Adipocyte (in vitro differentiated cells): Measurements from ENCODE around the gene SLC36A1.
"Not testable (repeated sequence)": the region's sequence is repeated elsewhere in the genome, so short reads cannot be mapped to it uniquely, and the experiment has no call there.

Experiments
- DNase-seq: peaks from one replicate; pipeline ENCODE4 v3.0.0-alpha.2; 2015; ENCODE audit warnings: low read depth
- H3K27me3 ChIP-seq: replicated peaks from 2 replicates; pipeline ENCODE4 v1.7.0; 2013; ENCODE audit warnings: mild to moderate bottlenecking, low read length, moderate library complexity; ENCODE audit not compliant: control insufficient read depth, insufficient read depth
- H3K36me3 ChIP-seq: 2 replicates; pipeline ENCODE4 v1.7.0; 2013; ENCODE audit warnings: low read length, mild to moderate bottlenecking, moderate library complexity; ENCODE audit not compliant: control insufficient read depth, insufficient read depth, severe bottlenecking
- H3K4me1 ChIP-seq: 2 replicates; pipeline ENCODE4 v1.7.0; 2013; ENCODE audit warnings: mild to moderate bottlenecking, low read length, moderate library complexity; ENCODE audit not compliant: control insufficient read depth, insufficient read depth
- H3K4me3 ChIP-seq: 2 replicates; pipeline ENCODE4 v1.7.0; 2013; ENCODE audit warnings: mild to moderate bottlenecking, low read length, moderate library complexity
- H3K9ac ChIP-seq: 2 replicates; pipeline ENCODE4 v1.7.0; 2013; ENCODE audit warnings: mild to moderate bottlenecking, low read length, moderate library complexity
- H3K9me3 ChIP-seq: 2 replicates; pipeline ENCODE4 v1.7.0; 2013; ENCODE audit warnings: mild to moderate bottlenecking, low read length, moderate library complexity; ENCODE audit not compliant: control insufficient read depth

The SLC36A1 gene

GRCh38 chr5:151447174-151448037 lies at the start of gene SLC36A1:
Gene SLC36A1, plus strand, starts transcription at chr5:151447603. Its CDS starts 11,190 bp downstream, at chr5:151458793.
- Histone ChIP-seq H3K36me3 (no peaks in the 10 kb centered on the region), H3K4me1 (peaks cover 25% of the 10 kb centered on the region), H3K9ac (peak within 1 kb of the TSS; percentile 92), H3K4me3 (peak within 1 kb of the TSS; percentile 99), H3K27me3 (no peaks in the 10 kb centered on the region), H3K9me3 (peaks cover 4% of the 10 kb centered on the region)
- peak; percentile 98 for DNase-seq

GRCh38 chr5:151405334-151406160 lies 41.9 kb upstream of the SLC36A1 start:
- no peak for DNase-seq
- no peaks in the 10 kb centered on the region for H3K27me3 ChIP-seq
- peaks cover 10% of the 10 kb centered on the region for H3K9me3 ChIP-seq
- H3K4me3 ChIP-seq, result no peak overlapping the region
- no peaks in the 10 kb centered on the region for H3K36me3 ChIP-seq
- no peaks in the 10 kb centered on the region for H3K4me1 ChIP-seq
- H3K9ac ChIP-seq, result no peak overlapping the region

GRCh38 chr5:151406322-151406947 lies 41.0 kb upstream of the SLC36A1 start:
- Histone ChIP-seq H3K27me3 (peaks cover 8% of the 10 kb centered on the region), H3K4me3 (no peak overlapping the region), H3K9ac (no peak overlapping the region), H3K36me3 (no peaks in the 10 kb centered on the region), H3K9me3 (peaks cover 4% of the 10 kb centered on the region), H3K4me1 (no peaks in the 10 kb centered on the region)
- peak; percentile 22 for DNase-seq

GRCh38 chr5:151408591-151409230 lies 38.7 kb upstream of the SLC36A1 start:
- DNase-seq, result no peak

GRCh38 chr5:151413800-151414199 lies 33.6 kb upstream of the SLC36A1 start:
- peaks cover 22% of the 10 kb centered on the region for H3K9me3 ChIP-seq
- DNase-seq, result no peak
- H3K9ac ChIP-seq, result no peak overlapping the region
- H3K36me3 ChIP-seq, result no peaks in the 10 kb centered on the region
- no peaks in the 10 kb centered on the region for H3K4me1 ChIP-seq
- H3K27me3 ChIP-seq, result peaks cover 33% of the 10 kb centered on the region
- no peak overlapping the region for H3K4me3 ChIP-seq

More at GRCh38 chr5:151408591-151409230, 38.7 kb upstream of the SLC36A1 start:
- Histone ChIP-seq H3K27me3 (peaks cover 21% of the 10 kb centered on the region), H3K9me3 (no peaks in the 10 kb centered on the region), H3K36me3 (no peaks in the 10 kb centered on the region), H3K4me1 (no peaks in the 10 kb centered on the region), H3K4me3 (no peak overlapping the region), H3K9ac (no peak overlapping the region)

- Histone ChIP-seq H3K4me3 (no peak overlapping the region), H3K9me3 (peaks cover 22% of the 10 kb centered on the region), H3K27me3 (peaks cover 33% of the 10 kb centered on the region), H3K36me3 (no peaks in the 10 kb centered on the region), H3K4me1 (no peaks in the 10 kb centered on the region), H3K9ac (no peak overlapping the region)
- DNase-seq, result no peak
These were observed 32.9 kb upstream of the SLC36A1 start for GRCh38 chr5:151414536-151414935.

GRCh38 chr5:151417712-151418111 lies 29.7 kb upstream of the SLC36A1 start:
- Histone ChIP-seq H3K36me3 (no peaks in the 10 kb centered on the region), H3K27me3 (peaks cover 16% of the 10 kb centered on the region), H3K9ac (no peak overlapping the region), H3K4me1 (no peaks in the 10 kb centered on the region), H3K4me3 (no peak overlapping the region), H3K9me3 (peaks cover 22% of the 10 kb centered on the region)
- DNase-seq, result no peak

- Histone ChIP-seq H3K9me3 (peaks cover 22% of the 10 kb centered on the region), H3K4me3 (no peak overlapping the region), H3K27me3 (peaks cover 12% of the 10 kb centered on the region), H3K4me1 (no peaks in the 10 kb centered on the region), H3K9ac (no peak overlapping the region), H3K36me3 (no peaks in the 10 kb centered on the region)
- no peak for DNase-seq
These were observed 27.3 kb upstream of the SLC36A1 start for GRCh38 chr5:151420127-151420526.

GRCh38 chr5:151424892-151425523 lies 22.4 kb upstream of the SLC36A1 start:
- Histone ChIP-seq H3K9ac (no peak overlapping the region), H3K9me3 (no peaks in the 10 kb centered on the region), H3K36me3 (no peaks in the 10 kb centered on the region), H3K4me1 (no peaks in the 10 kb centered on the region), H3K27me3 (peaks cover 12% of the 10 kb centered on the region), H3K4me3 (no peak overlapping the region)
- DNase-seq, result no peak

- not testable (repeated sequence) for H3K4me3 ChIP-seq, H3K36me3 ChIP-seq, H3K4me1 ChIP-seq, H3K9ac ChIP-seq, DNase-seq, H3K9me3 ChIP-seq
- H3K27me3 ChIP-seq, result peaks cover 12% of the 10 kb centered on the region
These were observed 21.1 kb upstream of the SLC36A1 start for GRCh38 chr5:151426347-151426746.
